Islet of Langerhans (tissue), 1 donor: ENCODE results near the gene HTR6.

Experiments
- FAIRE-seq: peaks from one replicate; lab custom pipeline; 2011; peaks lifted over from hg19 to GRCh38; lab: Jason Lieb, UNC

Gene HTR6

GRCh38 chr1:19639999-19640362, 24.7 kb upstream of the HTR6 start:
- no peak for FAIRE-seq

- FAIRE-seq: no peak
These were observed 24.0 kb upstream of the HTR6 start for GRCh38 chr1:19640363-19641316.

- FAIRE-seq: no peak
These were observed 21.6 kb upstream of the HTR6 start for GRCh38 chr1:19643121-19643520.

GRCh38 chr1:19643602-19644394, 20.9 kb upstream of the HTR6 start, which contains the start of gene NBL1:
NBL1 (plus strand) TSS chr1:19644311; CDS start chr1:19655031, 10,720 bp downstream.
- no peak for FAIRE-seq

GRCh38 chr1:19644395-19644680, 20.3 kb upstream of the HTR6 start:
- FAIRE-seq: no peak

GRCh38 chr1:19644681-19645410, 19.8 kb upstream of the HTR6 start:
- no peak for FAIRE-seq

- no peak for FAIRE-seq
These were observed 19.0 kb upstream of the HTR6 start for GRCh38 chr1:19645411-19646251.

GRCh38 chr1:19646377-19647319, 18.0 kb upstream of the HTR6 start:
- FAIRE-seq: no peak

- FAIRE-seq: no peak
These were observed 17.0 kb upstream of the HTR6 start for GRCh38 chr1:19647643-19648042.

- no peak for FAIRE-seq
These were observed 16.4 kb upstream of the HTR6 start for GRCh38 chr1:19648239-19648638.

GRCh38 chr1:19648689-19649088, 16.0 kb upstream of the HTR6 start:
- no peak for FAIRE-seq

- FAIRE-seq: no peak
These were observed 14.1 kb upstream of the HTR6 start for GRCh38 chr1:19650416-19651140.

- FAIRE-seq: no peak
These were observed 13.4 kb upstream of the HTR6 start for GRCh38 chr1:19651141-19651737.

GRCh38 chr1:19654386-19654785, 10.3 kb upstream of the HTR6 start:
- no peak for FAIRE-seq

GRCh38 chr1:19654886-19655717, 9.6 kb upstream of the HTR6 start:
- FAIRE-seq: no peak

GRCh38 chr1:19655718-19656080, 9.0 kb upstream of the HTR6 start:
- no peak for FAIRE-seq

GRCh38 chr1:19656134-19656779, 8.4 kb upstream of the HTR6 start:
- FAIRE-seq: no peak

- FAIRE-seq: no peak
These were observed 7.8 kb upstream of the HTR6 start for GRCh38 chr1:19656780-19657466.
